ENCODE measurements around the gene CER1.

DNA sequence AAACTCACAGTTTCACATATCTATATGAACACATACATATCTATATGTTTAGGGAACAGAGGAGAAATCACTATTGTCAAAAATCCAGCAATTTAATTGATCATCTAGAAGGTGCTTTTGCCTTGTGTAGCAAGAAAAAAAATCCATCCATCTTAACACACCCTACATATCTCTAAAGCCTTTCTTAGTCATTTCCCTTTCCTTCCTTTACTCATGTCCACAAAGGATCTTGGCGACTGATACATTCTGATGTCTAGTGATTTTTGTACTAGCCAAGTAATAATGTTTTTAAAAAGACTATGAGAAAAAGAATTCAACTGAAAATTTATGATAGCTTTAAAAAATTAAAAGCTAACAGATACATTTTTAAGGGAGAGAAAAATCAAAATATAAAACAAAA is 51.8 kb downstream of the CER1 start:
- TF ChIP-seq, protein P1, sequence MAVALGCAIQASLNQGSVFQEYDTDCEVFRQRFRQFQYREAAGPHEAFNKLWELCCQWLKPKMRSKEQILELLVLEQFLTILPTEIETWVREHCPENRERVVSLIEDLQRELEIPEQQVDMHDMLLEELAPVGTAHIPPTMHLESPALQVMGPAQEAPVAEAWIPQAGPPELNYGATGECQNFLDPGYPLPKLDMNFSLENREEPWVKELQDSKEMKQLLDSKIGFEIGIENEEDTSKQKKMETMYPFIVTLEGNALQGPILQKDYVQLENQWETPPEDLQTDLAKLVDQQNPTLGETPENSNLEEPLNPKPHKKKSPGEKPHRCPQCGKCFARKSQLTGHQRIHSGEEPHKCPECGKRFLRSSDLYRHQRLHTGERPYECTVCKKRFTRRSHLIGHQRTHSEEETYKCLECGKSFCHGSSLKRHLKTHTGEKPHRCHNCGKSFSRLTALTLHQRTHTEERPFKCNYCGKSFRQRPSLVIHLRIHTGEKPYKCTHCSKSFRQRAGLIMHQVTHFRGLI (tag by site-specific recombination; IDR thresholded peaks at IDR 0.05): no peak
- no peak for TF ChIP-seq ZNF138 (tag by site-specific recombination; IDR thresholded peaks at IDR 0.05; ENCODE audit: borderline replicate concordance)
- TF ChIP-seq ZNF324 (tag by site-specific recombination; IDR thresholded peaks at IDR 0.05): no peak
- TF ChIP-seq, protein P2, sequence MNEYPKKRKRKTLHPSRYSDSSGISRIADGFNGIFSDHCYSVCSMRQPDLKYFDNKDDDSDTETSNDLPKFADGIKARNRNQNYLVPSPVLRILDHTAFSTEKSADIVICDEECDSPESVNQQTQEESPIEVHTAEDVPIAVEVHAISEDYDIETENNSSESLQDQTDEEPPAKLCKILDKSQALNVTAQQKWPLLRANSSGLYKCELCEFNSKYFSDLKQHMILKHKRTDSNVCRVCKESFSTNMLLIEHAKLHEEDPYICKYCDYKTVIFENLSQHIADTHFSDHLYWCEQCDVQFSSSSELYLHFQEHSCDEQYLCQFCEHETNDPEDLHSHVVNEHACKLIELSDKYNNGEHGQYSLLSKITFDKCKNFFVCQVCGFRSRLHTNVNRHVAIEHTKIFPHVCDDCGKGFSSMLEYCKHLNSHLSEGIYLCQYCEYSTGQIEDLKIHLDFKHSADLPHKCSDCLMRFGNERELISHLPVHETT (tag by site-specific recombination; IDR thresholded peaks at IDR 0.05): no peak
- TF ChIP-seq, protein P3, sequence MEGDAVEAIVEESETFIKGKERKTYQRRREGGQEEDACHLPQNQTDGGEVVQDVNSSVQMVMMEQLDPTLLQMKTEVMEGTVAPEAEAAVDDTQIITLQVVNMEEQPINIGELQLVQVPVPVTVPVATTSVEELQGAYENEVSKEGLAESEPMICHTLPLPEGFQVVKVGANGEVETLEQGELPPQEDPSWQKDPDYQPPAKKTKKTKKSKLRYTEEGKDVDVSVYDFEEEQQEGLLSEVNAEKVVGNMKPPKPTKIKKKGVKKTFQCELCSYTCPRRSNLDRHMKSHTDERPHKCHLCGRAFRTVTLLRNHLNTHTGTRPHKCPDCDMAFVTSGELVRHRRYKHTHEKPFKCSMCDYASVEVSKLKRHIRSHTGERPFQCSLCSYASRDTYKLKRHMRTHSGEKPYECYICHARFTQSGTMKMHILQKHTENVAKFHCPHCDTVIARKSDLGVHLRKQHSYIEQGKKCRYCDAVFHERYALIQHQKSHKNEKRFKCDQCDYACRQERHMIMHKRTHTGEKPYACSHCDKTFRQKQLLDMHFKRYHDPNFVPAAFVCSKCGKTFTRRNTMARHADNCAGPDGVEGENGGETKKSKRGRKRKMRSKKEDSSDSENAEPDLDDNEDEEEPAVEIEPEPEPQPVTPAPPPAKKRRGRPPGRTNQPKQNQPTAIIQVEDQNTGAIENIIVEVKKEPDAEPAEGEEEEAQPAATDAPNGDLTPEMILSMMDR (tag by site-specific recombination; IDR thresholded peaks at IDR 0.05): no peak
- TF ChIP-seq, protein P4, sequence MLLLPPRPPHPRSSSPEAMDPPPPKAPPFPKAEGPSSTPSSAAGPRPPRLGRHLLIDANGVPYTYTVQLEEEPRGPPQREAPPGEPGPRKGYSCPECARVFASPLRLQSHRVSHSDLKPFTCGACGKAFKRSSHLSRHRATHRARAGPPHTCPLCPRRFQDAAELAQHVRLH (tag by site-specific recombination; IDR thresholded peaks at IDR 0.05): no peak
- TF ChIP-seq ZSCAN30 (tag by site-specific recombination; IDR thresholded peaks at IDR 0.05): no peak
- no peak for TF ChIP-seq ZEB2 (tag by site-specific recombination; IDR thresholded peaks at IDR 0.05)
